ENCODE data around the gene SH3GL2. TPM values are rescaled to one million over a fixed set of nuclear protein-coding genes. Genes with fewer than 3 reads are reported as not detected.

SH3GL2 gene
- total and polyA plus RNA-seq, 9 of the 15 experiments (the other 6 are each of a cell fraction or from before 2014, with no cell fraction given) = not detected

- ATAC-seq = no peak
- no peak for DNase-seq (ENCODE audit: extremely low read depth in 1 of 4, low spot score in 3 of 4)
- H3K79me2 ChIP-seq (ENCODE audit: control insufficient read depth, insufficient read depth, low read length) = no peaks in the 10 kb centered on the region
- H4K20me1 ChIP-seq (replicated peaks; ENCODE audit: control insufficient read depth, insufficient read depth, low read length) = no peaks in the 10 kb centered on the region
- H3K4me3 ChIP-seq = no peak overlapping the region
- CTCF ChIA-PET (ENCODE audit: low intra/inter-chr PET ratio) = no interaction called here
- intact Hi-C loops (cut with micrococcal nuclease) = loop anchor here (10.0 kb wide), 1 partner anchor 266 kb away; no protein-coding TSS in a partner anchor
- no peak overlapping the region for H3K27ac ChIP-seq (ENCODE audit: extremely low read depth, low read depth, low read length)
- H3K9me1 ChIP-seq (ENCODE audit: control insufficient read depth, insufficient read depth, low read length) = no peaks in the 10 kb centered on the region
- WGBS (ENCODE audit: insufficient coverage, low coverage, missing lambda C conversion rate) = 0% methylated on average over 2 of the region's 2 CpGs
- BruUV-seq (replicated peaks) = no TSS peak
- POLR2A ChIA-PET = no interaction called here
- TF ChIP-seq L3MBTL2 (IDR thresholded peaks at IDR 0.05) (no peak), KAT2B (IDR thresholded peaks at IDR 0.05; ENCODE audit: low read depth, low read length) (no peak), CBX1 (IDR thresholded peaks at IDR 0.05; ENCODE audit: low read depth) (no peak), HMGXB4 (CRISPR knock-in tag; IDR thresholded peaks at IDR 0.05) (no peak), CEBPG (CRISPR knock-in tag; IDR thresholded peaks at IDR 0.05) (no peak), CEBPG (tag; conservative IDR thresholded peaks at IDR 0.05 in 1 of 2, IDR thresholded peaks at IDR 0.05 in 1 of 2) (no peak), CHAMP1 (IDR thresholded peaks at IDR 0.05) (no peak), CBFA2T3 (IDR thresholded peaks at IDR 0.05) (no peak), DACH1 (IDR thresholded peaks at IDR 0.05; ENCODE audit: partially characterized antibody) (no peak), ZC3H8 (IDR thresholded peaks at IDR 0.05) (no peak), ATF2 (CRISPR knock-in tag; IDR thresholded peaks at IDR 0.05) (no peak), PPARD (CRISPR knock-in tag; IDR thresholded peaks at IDR 0.05) (no peak), GATAD2A (IDR thresholded peaks at IDR 0.05) (no peak)
- H3K9me3 ChIP-seq (replicated peaks; ENCODE audit: control insufficient read depth, insufficient read depth, low read depth, low read length) = no peaks in the 10 kb centered on the region
- no peak overlapping the region for H2AFZ ChIP-seq (ENCODE audit: low read depth, low read length)
- H3K27me3 ChIP-seq (ENCODE audit: control insufficient read depth in 2 of 2, insufficient read depth in 2 of 2, low read length in 2 of 2) = no peaks in the 10 kb centered on the region
- FAIRE-seq = no peak
- H3K36me3 ChIP-seq (ENCODE audit: control insufficient read depth, insufficient read depth, low read length) = no peaks in the 10 kb centered on the region
- in situ Hi-C loops (cut with MboI) = loop anchor here (10.0 kb wide), 1 partner anchor 1224 kb away; no protein-coding TSS in a partner anchor
- H3K4me2 ChIP-seq (ENCODE audit: insufficient read depth, low read length) = no peak overlapping the region
- H3K9ac ChIP-seq (ENCODE audit: insufficient read depth in 1 of 2, low read depth in 2 of 2, low read length in 2 of 2) = no peak overlapping the region
- no peaks in the 10 kb centered on the region for H3K4me1 ChIP-seq (replicated peaks in 1 of 2; ENCODE audit: control insufficient read depth in 2 of 2, insufficient read depth in 2 of 2, low read length in 2 of 2)
These were observed 221.6 kb downstream of the SH3GL2 start for GRCh38 chr9:17800418-17800817.
